Fibroblast of upper back skin (primary cell): Measurements from ENCODE around the gene IL12B.
"Not testable (repeated sequence)": the region's sequence is repeated elsewhere in the genome, so short reads cannot be mapped to it uniquely, and the experiment has no call there.

Experiments
- DNase-seq: peaks from one replicate; pipeline ENCODE4 v3.0.0-alpha.2; 2013

The IL12B gene

DNA sequence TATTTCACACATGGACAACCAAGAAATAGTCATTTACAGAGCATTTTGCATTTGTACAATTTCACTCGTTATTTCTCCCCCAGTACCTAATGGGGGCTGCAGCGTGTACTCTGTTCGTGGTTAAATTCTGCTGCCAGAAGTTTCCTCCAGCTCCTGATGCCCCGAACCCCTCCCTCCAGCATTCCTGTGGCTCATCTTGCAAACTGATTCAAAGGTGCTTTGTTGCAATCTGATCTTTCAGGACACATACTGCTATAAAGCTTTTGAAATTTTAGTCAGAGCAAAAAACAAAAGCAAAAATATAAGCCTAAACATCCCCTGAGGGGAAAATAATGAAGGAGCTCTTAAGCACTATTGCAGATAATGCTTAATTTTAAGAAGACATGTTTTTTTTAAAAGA lies 39.5 kb downstream of the IL12B start:
- DNase-seq = peak; percentile 45

GRCh38 chr5:159286420-159287035 lies 43.8 kb downstream of the IL12B start:
- DNase-seq = peak; percentile 51

DNA sequence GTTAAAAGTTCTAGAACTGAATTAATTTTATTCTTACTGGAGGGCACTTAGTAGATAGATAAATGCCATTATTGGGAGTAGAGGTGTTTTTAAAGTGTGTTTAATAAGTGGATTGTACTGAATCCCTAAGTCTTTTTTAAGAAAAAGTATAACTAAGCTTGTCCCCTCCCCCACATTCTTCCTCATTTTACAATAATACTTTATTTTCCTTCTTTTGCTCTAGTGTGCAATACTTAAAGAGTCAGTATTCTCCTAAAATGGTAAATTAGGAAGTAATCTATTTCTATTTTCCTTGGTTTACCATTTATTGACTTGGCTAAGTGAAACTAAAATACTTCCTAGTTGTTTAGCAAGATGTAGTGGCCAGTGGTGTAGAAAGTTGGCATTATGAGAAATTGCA lies 55.6 kb downstream of the IL12B start:
- DNase-seq = no peak

- DNase-seq = no peak
These were observed 56.4 kb downstream of the IL12B start for GRCh38 chr5:159273923-159274322.

GRCh38 chr5:159269723-159270122 lies 60.6 kb downstream of the IL12B start:
- DNase-seq = no peak

- not testable (repeated sequence) for DNase-seq
These were observed 63.5 kb downstream of the IL12B start for GRCh38 chr5:159266764-159267163.
